Measurements from ENCODE around the gene JAGN1.
A peak's percentile ranks its signal among the peaks of the same experiment; 100 is the strongest.
"Not testable (repeated sequence)": the region's sequence is repeated elsewhere in the genome, so short reads cannot be mapped to it uniquely, and the experiment has no call there.

The JAGN1 gene

DNA sequence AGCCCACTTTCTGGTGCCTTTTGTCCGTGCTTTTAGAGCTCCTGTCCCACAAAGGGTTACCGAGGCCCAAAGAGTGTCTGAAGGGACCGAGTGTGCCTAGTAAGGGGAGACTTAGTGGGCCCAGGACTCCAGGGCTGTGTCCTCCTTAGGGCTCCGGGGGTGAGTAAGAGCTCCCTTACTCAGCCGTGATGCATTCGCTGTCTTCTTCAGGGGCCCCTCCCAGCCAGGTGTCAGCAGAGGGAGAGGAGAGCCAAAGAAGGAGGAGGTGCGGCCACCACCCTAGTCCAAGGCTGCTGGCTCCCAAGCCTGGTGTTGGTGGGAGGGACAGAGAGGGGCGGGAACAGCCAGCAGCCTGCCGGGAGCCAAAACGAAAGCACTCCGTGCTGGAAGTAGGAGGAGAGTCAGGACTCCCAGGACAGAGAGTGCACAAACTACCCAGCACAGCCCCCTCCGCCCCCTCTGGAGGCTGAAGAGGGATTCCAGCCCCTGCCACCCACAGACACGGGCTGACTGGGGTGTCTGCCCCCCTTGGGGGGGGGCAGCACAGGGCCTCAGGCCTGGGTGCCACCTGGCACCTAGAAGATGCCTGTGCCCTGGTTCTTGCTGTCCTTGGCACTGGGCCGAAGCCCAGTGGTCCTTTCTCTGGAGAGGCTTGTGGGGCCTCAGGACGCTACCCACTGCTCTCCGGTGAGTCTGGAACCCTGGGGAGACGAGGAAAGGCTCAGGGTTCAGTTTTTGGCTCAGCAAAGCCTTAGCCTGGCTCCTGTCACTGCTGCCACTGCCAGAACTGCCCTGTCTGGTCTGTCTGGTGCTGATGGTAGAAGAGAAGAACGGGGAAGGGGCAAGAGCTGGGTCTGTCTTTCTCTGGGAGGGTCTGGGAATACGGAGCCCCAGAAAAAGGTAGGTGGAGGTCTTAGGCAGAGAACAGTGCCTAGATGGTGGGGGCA lies 26.6 kb downstream of the JAGN1 start, which contains the start of gene IL17RC:
TSS of gene IL17RC (plus strand) at position 365 of the 947 bp plus-strand sequence. CDS start at position 583, 218 bp downstream.
- peak in 46 of 56 donors; percentile 8 to 70 (median 50) for DNase-seq

DNA sequence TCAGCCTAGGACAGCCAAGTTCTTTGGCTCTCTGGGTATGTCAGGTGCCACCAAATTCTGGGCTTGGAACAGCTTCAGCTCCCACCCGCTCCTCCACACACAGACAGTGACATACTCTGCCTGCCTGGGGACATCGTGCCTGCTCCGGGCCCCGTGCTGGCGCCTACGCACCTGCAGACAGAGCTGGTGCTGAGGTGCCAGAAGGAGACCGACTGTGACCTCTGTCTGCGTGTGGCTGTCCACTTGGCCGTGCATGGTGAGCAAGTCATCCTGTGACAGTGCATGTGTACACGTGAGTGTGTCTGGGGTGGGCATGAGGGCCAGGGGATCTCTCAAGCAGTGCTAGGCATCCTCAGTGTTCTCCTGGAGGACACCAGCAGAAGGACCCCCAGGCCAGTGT lies 27.4 kb downstream of the JAGN1 start:
- DNase-seq, result no peak

DNA sequence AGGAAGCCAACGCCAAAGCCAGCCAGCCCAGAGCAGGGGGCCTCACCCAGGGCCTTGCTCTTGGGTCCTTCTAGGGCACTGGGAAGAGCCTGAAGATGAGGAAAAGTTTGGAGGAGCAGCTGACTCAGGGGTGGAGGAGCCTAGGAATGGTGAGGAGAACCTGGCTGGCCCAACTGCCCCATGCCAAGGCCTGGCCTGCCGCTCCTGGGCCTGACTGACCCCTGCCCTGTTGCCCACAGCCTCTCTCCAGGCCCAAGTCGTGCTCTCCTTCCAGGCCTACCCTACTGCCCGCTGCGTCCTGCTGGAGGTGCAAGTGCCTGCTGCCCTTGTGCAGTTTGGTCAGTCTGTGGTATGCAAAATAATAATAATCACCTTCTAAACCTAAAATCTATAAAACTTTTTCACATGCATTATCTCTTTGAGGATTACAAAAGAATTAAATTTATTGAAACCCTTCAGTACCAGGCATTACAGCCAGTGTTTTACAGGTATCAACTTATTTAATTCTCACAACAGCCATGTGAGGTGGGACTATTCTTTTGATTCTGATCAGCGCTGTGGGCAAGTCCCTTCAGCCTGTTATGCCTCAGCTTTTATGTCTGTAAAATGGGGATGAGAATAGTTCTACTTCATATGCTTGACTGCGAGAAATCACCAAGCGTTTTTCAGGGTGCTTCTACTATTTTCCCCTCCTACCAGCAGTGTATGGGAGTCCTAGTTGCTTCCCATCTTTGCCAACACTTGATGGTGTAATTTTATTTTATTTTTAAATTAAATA lies 28.0 kb downstream of the JAGN1 start:
- no peak for DNase-seq

DNA sequence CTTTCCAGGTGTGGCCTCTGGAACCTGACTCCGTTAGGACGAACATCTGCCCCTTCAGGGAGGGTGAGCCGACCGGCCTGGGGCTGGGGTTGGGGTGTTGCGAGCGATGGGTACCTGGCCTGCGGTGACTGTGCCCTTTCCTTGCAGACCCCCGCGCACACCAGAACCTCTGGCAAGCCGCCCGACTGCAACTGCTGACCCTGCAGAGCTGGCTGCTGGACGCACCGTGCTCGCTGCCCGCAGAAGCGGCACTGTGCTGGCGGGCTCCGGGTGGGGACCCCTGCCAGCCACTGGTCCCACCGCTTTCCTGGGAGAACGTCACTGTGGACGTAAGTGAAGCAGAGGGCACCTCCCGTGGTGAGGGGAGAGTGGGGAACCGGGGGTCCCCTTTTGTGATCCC lies 37.7 kb downstream of the JAGN1 start:
- no peak for DNase-seq

DNA sequence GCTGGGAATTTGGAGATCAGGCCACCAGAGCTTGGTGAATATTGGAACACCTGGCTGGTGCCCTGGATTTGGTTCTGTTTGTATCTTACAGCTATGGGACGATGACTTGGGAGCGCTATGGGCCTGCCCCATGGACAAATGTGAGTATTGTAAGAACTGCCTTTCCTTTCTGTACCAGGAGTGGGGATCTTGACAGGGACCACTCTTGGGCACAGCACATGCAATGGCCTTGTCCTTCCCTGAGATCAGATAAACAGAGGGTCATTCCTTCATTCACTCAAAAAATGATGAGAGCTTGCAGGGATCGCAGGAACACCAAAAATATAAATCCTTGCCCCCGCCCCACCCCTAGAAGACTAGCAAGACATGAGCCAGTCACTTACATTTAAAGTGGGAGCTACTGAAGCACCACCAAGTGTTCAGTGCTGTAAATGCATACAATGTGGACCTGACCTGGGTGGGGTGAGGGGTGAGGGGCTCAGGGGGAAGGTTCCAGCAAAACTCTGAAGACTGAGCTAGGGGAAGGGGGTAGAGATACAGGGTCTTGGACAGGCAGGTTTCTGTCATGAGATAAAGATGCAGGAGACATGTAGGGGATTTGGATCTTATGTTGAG lies 40.5 kb downstream of the JAGN1 start:
- DNase-seq, result no peak

DNA sequence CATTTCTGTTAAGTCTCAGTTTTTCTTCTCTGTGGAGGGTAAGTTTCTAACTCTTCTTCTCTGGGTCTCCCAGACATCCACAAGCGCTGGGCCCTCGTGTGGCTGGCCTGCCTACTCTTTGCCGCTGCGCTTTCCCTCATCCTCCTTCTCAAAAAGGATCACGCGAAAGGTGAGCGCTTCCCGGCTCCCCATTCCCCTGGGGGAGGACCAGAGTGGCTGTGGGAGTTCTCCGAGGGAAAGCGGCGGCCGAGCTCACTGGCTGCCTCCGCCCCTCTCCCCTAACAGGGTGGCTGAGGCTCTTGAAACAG lies 42.1 kb downstream of the JAGN1 start:
- peak in 1 of 56 donors; percentile 66 for DNase-seq

DNA sequence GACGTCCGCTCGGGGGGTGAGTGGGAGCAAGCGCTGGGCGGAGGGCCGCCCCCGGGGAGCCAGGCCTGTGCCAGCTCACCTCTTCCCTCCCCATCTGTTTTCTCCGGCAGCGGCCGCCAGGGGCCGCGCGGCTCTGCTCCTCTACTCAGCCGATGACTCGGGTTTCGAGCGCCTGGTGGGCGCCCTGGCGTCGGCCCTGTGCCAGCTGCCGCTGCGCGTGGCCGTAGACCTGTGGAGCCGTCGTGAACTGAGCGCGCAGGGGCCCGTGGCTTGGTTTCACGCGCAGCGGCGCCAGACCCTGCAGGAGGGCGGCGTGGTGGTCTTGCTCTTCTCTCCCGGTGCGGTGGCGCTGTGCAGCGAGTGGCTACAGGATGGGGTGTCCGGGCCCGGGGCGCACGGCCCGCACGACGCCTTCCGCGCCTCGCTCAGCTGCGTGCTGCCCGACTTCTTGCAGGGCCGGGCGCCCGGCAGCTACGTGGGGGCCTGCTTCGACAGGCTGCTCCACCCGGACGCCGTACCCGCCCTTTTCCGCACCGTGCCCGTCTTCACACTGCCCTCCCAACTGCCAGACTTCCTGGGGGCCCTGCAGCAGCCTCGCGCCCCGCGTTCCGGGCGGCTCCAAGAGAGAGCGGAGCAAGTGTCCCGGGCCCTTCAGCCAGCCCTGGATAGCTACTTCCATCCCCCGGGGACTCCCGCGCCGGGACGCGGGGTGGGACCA lies 42.6 kb downstream of the JAGN1 start:
- DNase-seq, result peak in 44 of 56 donors; percentile 18 to 76 (median 60)

DNA sequence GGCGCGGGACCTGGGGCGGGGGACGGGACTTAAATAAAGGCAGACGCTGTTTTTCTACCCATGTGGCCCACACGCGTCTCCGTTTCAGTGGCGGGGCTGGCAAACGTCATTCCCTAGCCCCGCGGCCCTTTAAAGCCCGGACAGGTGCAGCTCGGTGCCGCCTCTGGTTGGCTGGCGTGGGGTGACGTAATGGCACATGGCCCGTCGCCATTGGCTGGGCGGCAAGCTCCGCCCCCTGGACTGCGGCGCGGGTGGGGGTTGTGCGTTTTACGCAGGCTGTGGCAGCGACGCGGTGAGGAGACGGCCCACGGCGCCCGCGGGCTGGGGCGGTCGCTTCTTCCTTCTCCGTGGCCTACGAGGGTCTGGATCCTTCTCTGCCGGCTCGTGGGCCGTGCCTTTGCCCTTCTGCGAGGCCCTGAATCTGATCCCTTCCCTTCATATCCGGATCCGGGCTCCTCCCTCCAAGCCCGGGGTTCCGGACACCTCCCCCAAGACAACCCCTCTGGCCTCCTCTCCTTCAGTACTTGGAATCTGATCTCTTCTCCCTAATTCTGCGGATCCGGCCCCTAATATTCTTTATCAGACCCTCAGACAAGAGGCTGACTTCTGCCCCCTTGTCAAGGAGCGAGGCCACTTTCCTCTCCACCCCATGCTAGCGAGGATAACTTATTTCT lies 43.3 kb downstream of the JAGN1 start, which contains the start of gene CRELD1:
TSS of gene CRELD1 (plus strand) at position 274 of the 674 bp plus-strand sequence. CDS start 605 bp downstream, outside the sequence.
- peak; percentile 38 to 98 (median 94) for DNase-seq

DNA sequence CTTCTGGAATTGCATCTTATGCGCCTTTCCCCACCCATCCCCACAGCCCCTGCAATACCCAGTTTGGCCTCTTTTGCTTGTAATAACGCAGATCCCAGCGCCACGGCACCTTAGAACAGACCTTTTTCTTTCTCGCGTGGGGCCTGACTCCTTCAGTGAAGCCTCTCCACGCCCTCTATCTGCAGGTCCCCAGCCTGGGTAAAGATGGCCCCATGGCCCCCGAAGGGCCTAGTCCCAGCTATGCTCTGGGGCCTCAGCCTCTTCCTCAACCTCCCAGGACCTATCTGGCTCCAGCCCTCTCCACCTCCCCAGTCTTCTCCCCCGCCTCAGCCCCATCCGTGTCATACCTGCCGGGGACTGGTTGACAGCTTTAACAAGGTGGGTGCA lies 43.8 kb downstream of the JAGN1 start:
- peak in 2 of 56 donors; percentile 6 to 34 for DNase-seq

DNA sequence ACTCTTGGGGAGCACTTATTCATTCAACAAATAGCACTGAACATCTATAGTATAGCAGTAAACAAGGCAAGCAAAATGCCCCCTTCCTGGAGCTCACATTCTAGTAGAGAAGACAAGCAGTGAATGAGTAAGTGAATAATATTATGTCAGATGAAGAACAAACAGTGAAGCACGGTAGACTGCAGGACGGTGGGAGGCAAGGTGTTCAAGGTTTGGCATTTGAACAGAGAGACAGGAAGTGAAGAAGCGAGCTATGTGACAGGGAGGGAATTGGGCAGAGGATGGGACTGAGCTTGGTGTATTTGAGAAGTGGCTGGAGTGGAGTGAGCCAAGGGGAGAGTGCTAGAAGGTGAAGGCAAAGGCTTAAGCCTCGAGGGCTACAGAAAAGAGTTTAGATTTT lies 44.6 kb downstream of the JAGN1 start:
- DNase-seq, result no peak

DNA sequence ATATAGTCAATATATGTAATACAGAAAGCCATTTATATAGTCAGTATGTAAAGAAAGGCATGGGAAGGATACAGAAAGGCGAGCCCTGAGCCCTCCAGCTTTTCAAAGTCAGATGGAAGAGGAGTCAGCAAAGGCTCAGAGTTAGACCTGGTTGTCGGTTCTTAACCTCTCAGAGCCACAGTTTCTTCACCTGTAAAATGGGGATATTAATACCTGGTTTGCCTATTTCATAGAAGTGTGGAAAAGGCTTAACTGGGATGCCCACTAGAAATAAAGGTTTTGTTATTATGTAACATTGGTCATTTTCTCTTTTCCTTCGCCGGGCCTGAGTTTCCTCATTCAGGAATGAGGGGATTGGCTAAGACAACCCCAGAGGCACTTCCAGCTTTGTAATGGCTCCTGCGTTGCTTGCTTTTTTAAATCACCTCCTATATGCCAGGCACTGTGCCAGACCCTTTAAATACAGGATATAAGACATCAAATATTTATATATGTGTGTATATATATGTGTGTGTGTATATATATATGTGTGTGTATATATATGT lies 45.6 kb downstream of the JAGN1 start:
- no peak for DNase-seq

DNA sequence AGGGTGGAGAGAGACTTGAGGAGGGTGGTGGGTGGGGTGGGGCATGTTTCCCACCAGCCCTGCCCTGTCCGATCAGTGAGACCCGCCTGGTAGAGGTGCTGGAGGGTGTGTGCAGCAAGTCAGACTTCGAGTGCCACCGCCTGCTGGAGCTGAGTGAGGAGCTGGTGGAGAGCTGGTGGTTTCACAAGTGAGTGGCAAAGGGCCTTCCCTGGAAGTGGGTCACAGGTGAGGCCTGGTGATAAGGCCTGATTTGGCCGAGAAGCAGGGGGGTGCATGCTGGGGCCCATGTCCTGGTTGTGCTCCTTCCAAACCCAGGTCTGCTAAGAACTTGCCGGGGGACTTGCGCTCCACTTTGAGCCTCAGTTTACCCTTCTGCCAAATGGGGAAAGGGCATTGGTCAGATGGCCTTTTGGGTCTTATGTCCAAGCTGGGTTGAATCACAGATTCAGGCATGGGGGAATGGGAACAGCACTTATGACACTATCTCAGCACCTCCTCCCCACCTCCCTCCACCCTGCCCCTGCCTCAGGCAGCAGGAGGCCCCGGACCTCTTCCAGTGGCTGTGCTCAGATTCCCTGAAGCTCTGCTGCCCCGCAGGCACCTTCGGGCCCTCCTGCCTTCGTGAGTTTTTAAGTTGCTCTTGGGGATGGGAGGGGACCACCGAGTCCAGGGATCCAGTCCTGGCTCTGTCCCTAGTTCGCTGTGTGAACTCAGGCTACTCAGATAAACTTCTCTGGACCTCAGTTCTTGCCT lies 47.3 kb downstream of the JAGN1 start:
- DNase-seq, result no peak

DNA sequence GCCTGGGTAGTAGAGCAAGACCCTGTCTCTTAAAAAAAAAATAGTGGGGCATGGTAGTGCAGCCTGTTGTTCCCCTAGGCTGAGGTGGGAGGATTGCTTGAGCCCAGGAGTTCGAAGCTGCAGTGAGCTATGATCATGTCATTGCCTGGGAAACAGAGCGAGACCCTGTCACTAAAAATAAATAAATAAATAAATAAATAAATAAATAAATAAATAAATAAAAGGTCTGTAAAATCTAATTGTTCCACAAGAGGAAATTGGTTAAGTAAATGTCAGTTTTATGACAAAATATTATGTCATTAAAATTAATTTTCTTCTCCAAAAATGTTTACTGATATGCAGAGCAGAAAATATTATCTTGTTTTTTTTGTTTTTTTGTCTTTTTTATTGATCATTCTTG lies 48.6 kb downstream of the JAGN1 start:
- DNase-seq, result no peak

DNA sequence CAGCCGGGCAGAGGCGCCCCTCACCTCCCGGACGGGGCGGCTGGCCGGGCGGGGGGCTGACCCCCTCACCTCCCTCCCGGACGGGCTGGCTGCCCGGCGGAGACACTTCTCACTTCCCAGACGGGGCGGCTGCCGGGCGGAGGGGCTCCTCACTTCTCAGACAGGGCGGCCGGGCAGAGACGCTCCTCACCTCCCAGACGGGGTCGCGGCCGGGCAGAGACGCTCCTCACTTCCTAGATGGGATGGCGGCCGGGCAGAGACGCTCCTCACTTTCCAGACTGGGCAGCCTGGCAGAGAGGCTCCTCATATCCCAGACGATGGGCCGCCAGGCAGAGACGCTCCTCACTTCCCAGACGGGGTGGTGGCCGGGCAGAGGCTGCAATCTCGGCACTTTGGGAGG lies 49.5 kb downstream of the JAGN1 start:
- DNase-seq, result not testable (repeated sequence)

DNA sequence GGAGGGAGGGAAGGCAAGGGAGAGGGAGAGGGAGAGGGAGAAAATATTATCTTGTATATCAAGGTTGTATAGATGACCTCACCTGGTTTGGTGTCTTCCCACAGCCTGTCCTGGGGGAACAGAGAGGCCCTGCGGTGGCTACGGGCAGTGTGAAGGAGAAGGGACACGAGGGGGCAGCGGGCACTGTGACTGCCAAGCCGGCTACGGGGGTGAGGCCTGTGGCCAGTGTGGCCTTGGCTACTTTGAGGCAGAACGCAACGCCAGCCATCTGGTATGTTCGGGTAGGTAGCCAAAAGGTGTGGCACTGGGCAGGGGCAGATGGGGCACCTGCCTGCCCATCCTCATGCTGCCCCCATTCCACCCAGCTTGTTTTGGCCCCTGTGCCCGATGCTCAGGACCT lies 50.3 kb downstream of the JAGN1 start:
- DNase-seq, result no peak

DNA sequence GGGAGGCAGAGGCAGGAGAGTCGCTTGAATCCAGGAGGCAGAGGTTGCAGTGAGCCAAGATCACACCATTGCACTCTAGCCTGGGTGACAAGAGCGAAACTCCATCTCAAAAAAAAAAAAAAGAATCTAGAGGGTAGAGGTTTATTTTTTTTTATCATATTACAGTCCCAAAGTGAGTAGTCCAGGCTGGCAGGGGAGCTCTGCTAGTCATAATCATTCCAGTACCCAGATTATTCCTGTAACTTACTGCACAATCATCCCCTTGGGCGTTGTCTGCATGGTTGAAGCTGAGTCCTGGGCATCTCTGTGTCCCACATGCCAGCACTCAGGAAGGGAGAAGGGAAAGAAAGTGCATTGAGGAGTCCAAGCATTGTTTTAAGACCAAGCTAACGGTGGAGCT lies 51.8 kb downstream of the JAGN1 start:
- DNase-seq, result no peak

DNA sequence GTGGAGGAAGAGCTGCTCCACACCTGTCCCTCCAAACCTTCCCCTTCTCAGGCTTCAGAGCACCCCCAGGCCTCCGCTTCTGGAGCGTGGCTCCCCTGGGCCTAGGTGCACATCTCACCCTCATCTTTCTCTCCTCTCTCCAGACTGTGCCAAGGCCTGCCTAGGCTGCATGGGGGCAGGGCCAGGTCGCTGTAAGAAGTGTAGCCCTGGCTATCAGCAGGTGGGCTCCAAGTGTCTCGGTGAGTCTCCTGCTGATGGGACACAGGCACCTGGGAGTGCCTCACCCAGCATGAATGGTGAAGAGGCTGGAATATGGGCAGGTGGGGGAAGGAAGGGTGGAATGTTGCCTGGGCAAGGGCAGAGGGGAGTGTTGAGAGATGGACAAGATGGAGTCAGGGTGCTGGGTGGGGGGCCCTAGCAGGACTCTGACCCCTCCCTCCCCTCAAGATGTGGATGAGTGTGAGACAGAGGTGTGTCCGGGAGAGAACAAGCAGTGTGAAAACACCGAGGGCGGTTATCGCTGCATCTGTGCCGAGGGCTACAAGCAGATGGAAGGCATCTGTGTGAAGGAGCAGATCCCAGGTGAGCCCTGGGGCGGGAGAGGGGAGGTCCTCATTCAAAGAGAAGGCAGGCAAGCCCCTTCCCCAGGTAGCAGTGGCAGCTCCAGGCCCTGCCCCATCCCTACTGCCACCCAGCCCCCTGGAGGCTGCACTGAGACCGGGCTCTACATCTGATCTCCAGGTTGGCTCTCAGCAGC lies 52.7 kb downstream of the JAGN1 start:
- no peak for DNase-seq
